Measurements from ENCODE around the gene XPO6.

XPO6 gene

GRCh38 chr16:28087675-28088300 lies 124.0 kb downstream of the XPO6 start:
- no peaks in the 10 kb centered on the region for H3K36me3 ChIP-seq (ENCODE audit: control insufficient read depth, insufficient read depth, low read length)
- peaks cover 3% of the 10 kb centered on the region for H3K27me3 ChIP-seq (ENCODE audit: control insufficient read depth, insufficient read depth, low read length)
- H3K9ac ChIP-seq (ENCODE audit: low read length) = no peak overlapping the region
- no peaks in the 10 kb centered on the region for H3K4me1 ChIP-seq (ENCODE audit: control insufficient read depth, insufficient read depth, low read length)
- no peak overlapping the region for H3K4me3 ChIP-seq (ENCODE audit: low read length)
- no peaks in the 10 kb centered on the region for H3K9me3 ChIP-seq (ENCODE audit: control insufficient read depth, low read length)

- Histone ChIP-seq H3K4me1 (ENCODE audit: control insufficient read depth, insufficient read depth, low read length) (no peaks in the 10 kb centered on the region), H3K27me3 (ENCODE audit: control insufficient read depth, insufficient read depth, low read length) (peaks cover 3% of the 10 kb centered on the region), H3K9ac (ENCODE audit: low read length) (no peak overlapping the region), H3K4me3 (ENCODE audit: low read length) (no peak overlapping the region), H3K9me3 (ENCODE audit: control insufficient read depth, low read length) (no peaks in the 10 kb centered on the region), H3K36me3 (ENCODE audit: control insufficient read depth, insufficient read depth, low read length) (no peaks in the 10 kb centered on the region)
Observed at GRCh38 chr16:28087140-28087660, 124.6 kb downstream of the XPO6 start.

- no peaks in the 10 kb centered on the region for H3K4me1 ChIP-seq (ENCODE audit: control insufficient read depth, insufficient read depth, low read length)
- H3K9ac ChIP-seq (ENCODE audit: low read length) = no peak overlapping the region
- no peaks in the 10 kb centered on the region for H3K36me3 ChIP-seq (ENCODE audit: control insufficient read depth, insufficient read depth, low read length)
- no peaks in the 10 kb centered on the region for H3K9me3 ChIP-seq (ENCODE audit: control insufficient read depth, low read length)
- H3K27me3 ChIP-seq (ENCODE audit: control insufficient read depth, insufficient read depth, low read length) = peaks cover 3% of the 10 kb centered on the region
- no peak overlapping the region for H3K4me3 ChIP-seq (ENCODE audit: low read length)
Observed at GRCh38 chr16:28086186-28087139, 125.3 kb downstream of the XPO6 start.

- Histone ChIP-seq H3K4me1 (ENCODE audit: control insufficient read depth, insufficient read depth, low read length) (no peaks in the 10 kb centered on the region), H3K9me3 (ENCODE audit: control insufficient read depth, low read length) (no peaks in the 10 kb centered on the region), H3K4me3 (ENCODE audit: low read length) (no peak overlapping the region), H3K36me3 (ENCODE audit: control insufficient read depth, insufficient read depth, low read length) (no peaks in the 10 kb centered on the region), H3K27me3 (ENCODE audit: control insufficient read depth, insufficient read depth, low read length) (peaks cover 3% of the 10 kb centered on the region), H3K9ac (ENCODE audit: low read length) (no peak overlapping the region)
Observed at GRCh38 chr16:28085389-28086171, 126.2 kb downstream of the XPO6 start.

- Histone ChIP-seq H3K4me1 (ENCODE audit: control insufficient read depth, insufficient read depth, low read length) (no peaks in the 10 kb centered on the region), H3K27me3 (ENCODE audit: control insufficient read depth, insufficient read depth, low read length) (peaks cover 3% of the 10 kb centered on the region), H3K4me3 (ENCODE audit: low read length) (no peak overlapping the region), H3K9me3 (ENCODE audit: control insufficient read depth, low read length) (no peaks in the 10 kb centered on the region), H3K9ac (ENCODE audit: low read length) (no peak overlapping the region), H3K36me3 (ENCODE audit: control insufficient read depth, insufficient read depth, low read length) (no peaks in the 10 kb centered on the region)
Observed at GRCh38 chr16:28084209-28084608, 127.6 kb downstream of the XPO6 start.

- Histone ChIP-seq H3K9me3 (ENCODE audit: control insufficient read depth, low read length) (no peaks in the 10 kb centered on the region), H3K4me3 (ENCODE audit: low read length) (no peak overlapping the region), H3K36me3 (ENCODE audit: control insufficient read depth, insufficient read depth, low read length) (no peaks in the 10 kb centered on the region), H3K9ac (ENCODE audit: low read length) (no peak overlapping the region), H3K4me1 (ENCODE audit: control insufficient read depth, insufficient read depth, low read length) (no peaks in the 10 kb centered on the region), H3K27me3 (ENCODE audit: control insufficient read depth, insufficient read depth, low read length) (peaks cover 3% of the 10 kb centered on the region)
Observed at GRCh38 chr16:28082624-28083023, 129.1 kb downstream of the XPO6 start.

- H3K4me1 ChIP-seq (ENCODE audit: control insufficient read depth, insufficient read depth, low read length) = no peaks in the 10 kb centered on the region
- H3K4me3 ChIP-seq (ENCODE audit: low read length) = no peak overlapping the region
- H3K9me3 ChIP-seq (ENCODE audit: control insufficient read depth, low read length) = no peaks in the 10 kb centered on the region
- H3K36me3 ChIP-seq (ENCODE audit: control insufficient read depth, insufficient read depth, low read length) = no peaks in the 10 kb centered on the region
- no peak overlapping the region for H3K9ac ChIP-seq (ENCODE audit: low read length)
- peaks cover 3% of the 10 kb centered on the region for H3K27me3 ChIP-seq (ENCODE audit: control insufficient read depth, insufficient read depth, low read length)
Observed at GRCh38 chr16:28081391-28081968, 130.3 kb downstream of the XPO6 start.

GRCh38 chr16:28078261-28078660 lies 133.5 kb downstream of the XPO6 start:
- H3K4me1 ChIP-seq (ENCODE audit: control insufficient read depth, insufficient read depth, low read length) = no peaks in the 10 kb centered on the region
- no peaks in the 10 kb centered on the region for H3K27me3 ChIP-seq (ENCODE audit: control insufficient read depth, insufficient read depth, low read length)

GRCh38 chr16:28073836-28074235 lies 137.9 kb downstream of the XPO6 start:
- no peak overlapping the region for H3K9ac ChIP-seq (ENCODE audit: low read length)
- H3K4me1 ChIP-seq (ENCODE audit: control insufficient read depth, insufficient read depth, low read length) = no peaks in the 10 kb centered on the region
- no peak overlapping the region for H3K4me3 ChIP-seq (ENCODE audit: low read length)
- H3K36me3 ChIP-seq (ENCODE audit: control insufficient read depth, insufficient read depth, low read length) = no peaks in the 10 kb centered on the region
- no peaks in the 10 kb centered on the region for H3K9me3 ChIP-seq (ENCODE audit: control insufficient read depth, low read length)
- no peaks in the 10 kb centered on the region for H3K27me3 ChIP-seq (ENCODE audit: control insufficient read depth, insufficient read depth, low read length)

More at GRCh38 chr16:28078261-28078660, 133.5 kb downstream of the XPO6 start:
- no peaks in the 10 kb centered on the region for H3K9me3 ChIP-seq (ENCODE audit: control insufficient read depth, low read length)
- no peaks in the 10 kb centered on the region for H3K36me3 ChIP-seq (ENCODE audit: control insufficient read depth, insufficient read depth, low read length)
- H3K9ac ChIP-seq (ENCODE audit: low read length) = no peak overlapping the region
- no peak overlapping the region for H3K4me3 ChIP-seq (ENCODE audit: low read length)

GRCh38 chr16:28072087-28072486 lies 139.7 kb downstream of the XPO6 start:
- no peak overlapping the region for H3K4me3 ChIP-seq (ENCODE audit: low read length)
- no peaks in the 10 kb centered on the region for H3K27me3 ChIP-seq (ENCODE audit: control insufficient read depth, insufficient read depth, low read length)
- no peaks in the 10 kb centered on the region for H3K9me3 ChIP-seq (ENCODE audit: control insufficient read depth, low read length)
- no peaks in the 10 kb centered on the region for H3K36me3 ChIP-seq (ENCODE audit: control insufficient read depth, insufficient read depth, low read length)
- H3K4me1 ChIP-seq (ENCODE audit: control insufficient read depth, insufficient read depth, low read length) = no peaks in the 10 kb centered on the region
- no peak overlapping the region for H3K9ac ChIP-seq (ENCODE audit: low read length)

- Histone ChIP-seq H3K27me3 (ENCODE audit: control insufficient read depth, insufficient read depth, low read length) (no peaks in the 10 kb centered on the region), H3K4me3 (ENCODE audit: low read length) (no peak overlapping the region)
Observed at GRCh38 chr16:28069971-28070794, 141.6 kb downstream of the XPO6 start.

More at GRCh38 chr16:28069971-28070794, 141.6 kb downstream of the XPO6 start:
- no peaks in the 10 kb centered on the region for H3K36me3 ChIP-seq (ENCODE audit: control insufficient read depth, insufficient read depth, low read length)
- no peak overlapping the region for H3K9ac ChIP-seq (ENCODE audit: low read length)
- H3K4me1 ChIP-seq (ENCODE audit: control insufficient read depth, insufficient read depth, low read length) = no peaks in the 10 kb centered on the region
- no peaks in the 10 kb centered on the region for H3K9me3 ChIP-seq (ENCODE audit: control insufficient read depth, low read length)
